ENCODE results near the gene PAOX.

DNA sequence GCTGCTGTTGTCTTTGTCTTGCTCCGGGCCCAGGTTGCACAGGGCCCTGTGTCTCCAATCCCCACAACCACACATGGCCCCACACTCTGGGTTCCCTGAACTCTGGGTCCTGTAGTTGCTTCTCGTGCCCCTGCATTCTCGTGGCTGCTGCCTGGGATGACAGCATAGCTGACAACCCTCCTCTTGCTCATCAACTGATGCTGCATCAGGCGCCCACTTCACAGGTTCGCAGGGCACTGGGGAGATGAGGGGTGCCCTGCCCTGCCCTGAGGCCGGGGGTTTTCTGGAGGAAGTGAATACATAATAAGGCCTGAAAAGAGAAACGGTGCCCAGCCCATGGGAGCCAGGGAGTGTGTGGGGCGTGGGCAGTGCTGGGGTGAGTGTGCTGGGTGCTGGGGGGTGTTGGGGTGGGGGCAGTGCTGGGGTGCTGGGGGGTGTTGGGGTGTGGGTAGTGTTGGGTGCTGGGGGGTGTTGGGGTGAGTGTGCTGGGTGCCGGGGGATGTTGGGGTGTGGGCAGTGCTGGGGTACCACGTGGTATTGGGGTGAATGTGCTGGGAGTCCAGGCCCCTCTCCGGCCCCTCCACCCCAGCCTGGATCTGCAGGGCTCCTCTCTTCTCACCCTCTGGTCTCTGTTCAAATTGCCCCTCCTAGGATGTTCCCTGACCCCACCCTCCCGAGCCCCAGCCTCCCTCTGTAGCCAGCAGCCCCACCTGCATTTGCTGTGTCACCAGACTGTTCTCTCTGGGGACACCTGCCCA lies 12.9 kb downstream of the PAOX start:
- TF ChIP-seq CTCF (IDR thresholded peaks at IDR 0.05; ENCODE audit: insufficient read depth, low read length, poor library complexity, severe bottlenecking) (no peak), EZH2phosphoT487 (conservative IDR thresholded peaks at IDR 0.05; ENCODE audit: low read length) (no peak)
